GM10847 (cell line): Measurements from ENCODE around the gene STAT5A.

Experiments used
- POLR2A ChIP-seq: IDR thresholded peaks from 2 replicates; pipeline ENCODE4 v1.6.1; 2011; ENCODE audit not compliant: insufficient read length; ENCODE audit errors: extremely low read depth

The STAT5A gene

DNA sequence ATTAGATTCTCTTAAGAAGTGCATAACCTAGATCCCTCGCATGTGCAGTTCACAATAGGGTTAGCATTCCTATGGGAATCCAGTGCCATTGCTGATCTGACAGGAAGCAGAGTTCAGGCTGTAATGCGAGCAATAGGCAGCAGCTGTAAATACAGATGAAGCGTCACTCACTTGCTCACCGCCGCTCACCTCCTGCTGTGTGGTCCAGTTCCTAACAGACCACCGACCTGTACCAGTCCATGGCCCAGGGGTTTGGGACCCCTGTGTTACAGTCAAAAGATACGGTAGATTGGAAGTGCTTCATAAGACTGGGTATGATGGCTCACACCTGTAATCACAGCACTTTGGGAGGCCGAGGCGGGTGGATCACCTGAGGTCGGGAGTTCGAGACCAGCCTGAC is 2.8 kb downstream of the STAT5A start:
- TF ChIP-seq POLR2A: no peak

DNA sequence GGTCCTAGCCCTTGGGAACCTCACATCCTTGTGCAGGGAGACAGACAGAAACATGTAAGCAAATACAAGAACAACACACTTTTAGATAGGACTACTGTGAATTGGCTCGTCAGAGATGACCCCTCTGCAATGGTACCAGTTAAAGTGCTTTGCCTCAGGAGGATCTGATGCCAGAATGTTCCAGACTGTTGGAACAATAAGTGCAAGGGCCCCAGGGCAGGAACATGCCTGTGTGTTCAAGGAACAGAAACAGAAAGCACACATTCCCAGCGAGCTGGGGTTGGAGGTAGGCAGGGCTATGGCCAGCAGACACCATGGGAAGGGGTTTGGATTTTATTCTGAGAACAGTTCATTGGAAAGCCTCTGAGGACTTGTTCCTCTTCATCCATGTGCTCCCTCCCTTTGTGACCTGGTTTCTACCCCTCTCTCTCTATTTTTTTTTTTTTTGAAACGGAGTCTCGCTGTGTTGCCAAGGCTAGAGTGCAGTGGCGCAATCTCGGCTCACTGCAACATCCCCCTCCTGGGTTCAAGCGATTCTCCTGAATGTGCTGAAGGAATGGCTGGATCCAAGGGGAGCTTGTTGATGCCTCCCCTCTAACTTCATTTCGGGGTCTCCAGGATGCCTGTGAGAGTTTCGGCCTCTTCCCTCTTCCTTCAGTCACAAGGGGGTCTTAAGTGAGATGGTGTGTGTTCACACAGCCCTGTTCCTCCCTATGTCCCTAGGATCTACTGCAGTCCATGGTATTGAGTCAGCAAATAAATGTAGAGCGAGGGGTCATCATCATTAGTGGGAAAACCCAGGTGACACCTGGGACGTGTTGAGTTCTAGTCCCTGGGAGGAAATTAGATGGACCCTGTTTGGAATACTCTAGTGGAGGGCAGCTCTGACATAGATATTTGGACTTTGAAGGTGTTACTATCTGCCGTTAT is 6.4 kb downstream of the STAT5A start:
- no peak for TF ChIP-seq POLR2A

DNA sequence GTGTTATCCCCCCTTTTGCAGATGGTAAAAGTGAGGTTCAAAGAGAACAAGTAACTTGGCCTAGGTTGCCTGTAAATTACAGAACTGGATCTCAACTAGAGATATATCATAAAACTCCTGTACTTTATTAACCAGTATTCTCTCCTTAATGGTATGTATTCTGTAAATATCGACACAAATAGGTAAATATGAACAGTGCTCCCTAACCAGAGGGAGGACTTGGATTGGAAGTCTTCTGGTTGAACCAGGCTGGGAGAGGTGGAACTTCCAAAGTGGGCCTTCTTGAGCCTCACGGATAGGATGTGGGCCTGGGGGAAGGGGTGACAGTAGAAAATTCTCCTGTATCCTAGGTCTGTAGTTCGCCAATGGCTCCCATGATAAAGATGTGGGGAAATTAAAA is 7.7 kb downstream of the STAT5A start:
- no peak for TF ChIP-seq POLR2A

DNA sequence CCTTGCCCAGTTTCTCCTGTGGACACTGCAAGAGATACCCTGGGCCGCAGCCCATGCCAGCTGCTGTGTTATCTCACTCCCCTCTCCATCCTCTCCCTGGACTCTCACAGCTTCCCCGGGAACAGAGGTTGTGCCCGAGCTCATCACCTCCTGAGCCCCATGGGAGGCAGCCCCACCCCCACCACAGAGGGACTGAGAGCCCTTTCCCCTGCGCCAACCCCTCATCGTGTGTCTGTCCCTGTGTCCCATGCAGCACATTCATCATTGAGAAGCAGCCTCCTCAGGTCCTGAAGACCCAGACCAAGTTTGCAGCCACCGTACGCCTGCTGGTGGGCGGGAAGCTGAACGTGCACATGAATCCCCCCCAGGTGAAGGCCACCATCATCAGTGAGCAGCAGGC is 12.7 kb downstream of the STAT5A start:
- no peak for TF ChIP-seq POLR2A

DNA sequence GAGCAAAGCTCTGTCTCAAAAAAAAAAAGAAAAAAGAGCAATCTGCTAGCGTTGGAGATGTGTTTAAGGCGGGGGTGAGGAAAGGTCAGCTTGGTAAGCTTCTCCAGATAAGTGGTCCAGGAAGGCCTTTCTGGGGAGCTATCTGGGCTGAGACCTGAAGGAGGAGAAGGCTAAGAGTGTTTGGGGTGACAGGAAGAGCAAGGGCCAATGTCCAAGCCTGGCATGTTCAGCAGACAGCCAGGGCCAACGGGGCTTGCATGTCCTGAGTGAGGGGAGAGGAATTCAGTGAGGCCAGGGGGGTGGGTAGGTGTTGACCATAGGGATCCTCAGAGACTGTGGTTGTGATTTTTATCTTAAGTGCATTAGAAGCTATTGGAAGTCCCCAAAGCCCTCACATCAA is 15.4 kb downstream of the STAT5A start:
- TF ChIP-seq POLR2A: no peak

DNA sequence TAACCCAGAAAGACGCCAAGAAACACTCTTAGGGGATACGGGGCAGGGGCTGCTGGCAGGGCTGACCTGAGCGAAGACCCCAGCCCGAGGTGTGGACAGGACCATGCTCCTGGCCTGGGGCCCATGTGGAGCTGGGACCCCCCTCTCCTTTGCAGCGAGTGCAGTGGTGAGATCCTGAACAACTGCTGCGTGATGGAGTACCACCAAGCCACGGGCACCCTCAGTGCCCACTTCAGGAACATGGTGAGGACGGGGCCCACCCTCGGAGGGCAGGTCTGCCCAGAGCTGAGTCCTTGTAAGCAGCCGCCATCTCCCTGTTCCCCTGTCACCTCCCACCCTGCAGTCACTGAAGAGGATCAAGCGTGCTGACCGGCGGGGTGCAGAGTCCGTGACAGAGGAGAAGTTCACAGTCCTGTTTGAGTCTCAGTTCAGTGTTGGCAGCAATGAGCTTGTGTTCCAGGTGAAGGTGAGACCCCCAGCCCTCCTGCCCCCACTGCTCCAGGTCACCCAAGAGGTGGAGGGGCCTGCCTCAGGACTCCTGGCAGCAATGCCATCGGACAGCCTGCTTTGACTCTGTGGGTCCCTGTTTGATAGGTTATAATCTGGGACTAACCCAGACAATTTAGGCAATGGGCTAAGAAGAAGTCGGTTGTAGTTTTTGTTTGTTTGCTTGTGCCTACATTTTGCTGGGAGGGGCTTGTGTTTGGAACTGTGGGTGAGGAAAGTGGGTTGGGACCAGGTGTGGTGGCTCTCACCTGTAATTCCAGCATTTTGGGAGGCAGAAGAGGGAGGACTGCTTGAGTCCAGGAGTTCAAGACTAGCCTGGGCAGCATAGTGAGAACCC is 16.1 kb downstream of the STAT5A start:
- no peak for TF ChIP-seq POLR2A

DNA sequence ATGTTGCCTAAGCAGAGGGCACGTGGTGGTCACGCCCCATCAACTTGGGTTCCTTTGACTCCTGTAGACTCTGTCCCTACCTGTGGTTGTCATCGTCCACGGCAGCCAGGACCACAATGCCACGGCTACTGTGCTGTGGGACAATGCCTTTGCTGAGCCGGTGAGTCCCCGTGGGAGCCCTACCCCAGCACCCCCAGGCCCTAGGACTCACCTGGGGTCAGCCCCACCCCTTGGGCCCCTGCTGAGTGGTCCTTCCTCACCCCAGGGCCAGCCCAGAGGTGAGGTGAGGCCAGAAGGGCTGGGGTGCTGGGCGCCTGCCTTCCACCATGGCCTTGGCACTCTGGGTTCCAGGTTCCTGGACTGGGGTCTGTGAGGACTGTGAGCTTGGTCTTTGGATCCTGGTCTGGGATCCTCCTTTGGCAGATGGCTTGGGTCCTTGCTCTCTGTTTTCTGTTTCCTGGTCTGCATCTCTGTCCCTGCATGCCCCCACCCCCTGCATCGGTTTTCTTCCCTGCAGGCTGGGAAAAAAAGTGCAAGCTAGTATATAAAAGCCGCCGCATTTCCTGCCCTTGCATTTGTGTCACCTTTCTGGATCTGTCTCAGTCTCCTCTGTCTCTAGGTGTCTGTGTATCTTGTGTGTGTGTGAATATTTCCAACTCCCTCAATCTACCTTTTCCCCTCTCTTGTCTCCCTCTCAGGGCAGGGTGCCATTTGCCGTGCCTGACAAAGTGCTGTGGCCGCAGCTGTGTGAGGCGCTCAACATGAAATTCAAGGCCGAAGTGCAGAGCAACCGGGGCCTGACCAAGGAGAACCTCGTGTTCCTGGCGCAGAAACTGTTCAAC is 17.5 kb downstream of the STAT5A start:
- no peak for TF ChIP-seq POLR2A

DNA sequence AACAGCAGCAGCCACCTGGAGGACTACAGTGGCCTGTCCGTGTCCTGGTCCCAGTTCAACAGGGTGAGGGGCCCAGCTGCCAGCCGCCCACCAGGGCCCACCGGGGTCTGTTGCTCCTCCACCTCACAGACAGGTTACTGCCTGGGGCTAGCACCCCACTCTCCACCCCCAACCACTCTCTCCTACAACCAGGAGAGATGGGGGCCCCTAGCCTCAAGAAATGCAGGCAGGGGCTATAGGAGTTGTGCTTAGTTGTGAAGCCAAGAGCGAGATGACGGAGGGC is 18.0 kb downstream of the STAT5A start:
- TF ChIP-seq POLR2A: no peak

DNA sequence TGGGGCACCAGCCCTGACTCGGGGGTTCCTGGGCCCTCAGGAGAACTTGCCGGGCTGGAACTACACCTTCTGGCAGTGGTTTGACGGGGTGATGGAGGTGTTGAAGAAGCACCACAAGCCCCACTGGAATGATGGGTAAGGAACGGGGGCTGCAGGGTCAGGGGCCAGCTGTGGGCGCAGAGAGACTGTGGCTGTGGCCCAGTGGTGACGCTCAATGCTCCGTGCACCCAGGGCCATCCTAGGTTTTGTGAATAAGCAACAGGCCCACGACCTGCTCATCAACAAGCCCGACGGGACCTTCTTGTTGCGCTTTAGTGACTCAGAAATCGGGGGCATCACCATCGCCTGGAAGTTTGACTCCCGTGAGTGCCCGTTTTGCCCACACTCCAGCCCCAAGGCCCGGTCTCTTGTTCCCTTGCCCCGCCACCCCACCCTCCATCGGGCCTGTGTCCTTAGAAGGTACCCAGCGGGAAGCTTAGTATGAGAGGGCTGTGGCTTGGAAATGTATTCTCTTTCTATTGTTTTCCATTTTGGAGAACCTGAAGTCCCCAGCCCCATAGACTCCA is 19.1 kb downstream of the STAT5A start:
- no peak for TF ChIP-seq POLR2A

DNA sequence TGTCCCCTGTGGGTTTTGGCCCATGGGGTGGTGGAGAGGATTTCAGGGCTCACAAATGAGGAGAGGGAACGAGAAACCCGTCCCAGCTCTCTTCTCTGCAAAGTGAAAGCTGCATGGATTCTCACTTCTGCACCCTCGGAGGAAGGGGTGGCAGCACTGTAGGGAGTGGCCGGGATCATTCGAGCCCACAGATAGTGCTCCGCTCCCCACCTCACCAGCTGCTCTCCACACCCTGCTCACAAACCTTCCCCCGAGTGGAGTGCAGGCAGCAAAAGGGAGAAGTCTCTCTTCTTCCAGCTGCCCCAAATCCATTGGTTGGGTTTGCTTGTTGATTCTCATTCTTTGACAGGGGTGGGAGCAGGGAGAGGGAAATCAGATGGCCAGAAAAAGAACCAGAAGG is 20.1 kb downstream of the STAT5A start:
- TF ChIP-seq POLR2A: no peak

DNA sequence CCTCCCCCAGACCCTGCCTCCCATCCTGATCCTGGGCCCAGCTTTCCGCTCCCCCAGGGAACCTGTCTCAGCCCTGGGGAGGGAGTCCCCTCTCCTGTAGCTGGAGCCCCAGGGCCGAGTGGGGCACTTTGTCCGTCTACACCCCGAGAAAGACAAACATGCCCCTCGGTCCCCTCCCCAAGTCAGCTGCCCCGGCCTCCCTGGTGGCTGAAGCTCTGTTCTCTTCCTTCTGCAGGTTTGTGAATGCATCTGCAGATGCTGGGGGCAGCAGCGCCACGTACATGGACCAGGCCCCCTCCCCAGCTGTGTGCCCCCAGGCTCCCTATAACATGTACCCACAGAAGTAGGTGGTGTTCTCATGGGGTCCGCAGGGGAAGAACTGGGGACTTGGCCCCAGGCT is 20.8 kb downstream of the STAT5A start:
- no peak for TF ChIP-seq POLR2A

DNA sequence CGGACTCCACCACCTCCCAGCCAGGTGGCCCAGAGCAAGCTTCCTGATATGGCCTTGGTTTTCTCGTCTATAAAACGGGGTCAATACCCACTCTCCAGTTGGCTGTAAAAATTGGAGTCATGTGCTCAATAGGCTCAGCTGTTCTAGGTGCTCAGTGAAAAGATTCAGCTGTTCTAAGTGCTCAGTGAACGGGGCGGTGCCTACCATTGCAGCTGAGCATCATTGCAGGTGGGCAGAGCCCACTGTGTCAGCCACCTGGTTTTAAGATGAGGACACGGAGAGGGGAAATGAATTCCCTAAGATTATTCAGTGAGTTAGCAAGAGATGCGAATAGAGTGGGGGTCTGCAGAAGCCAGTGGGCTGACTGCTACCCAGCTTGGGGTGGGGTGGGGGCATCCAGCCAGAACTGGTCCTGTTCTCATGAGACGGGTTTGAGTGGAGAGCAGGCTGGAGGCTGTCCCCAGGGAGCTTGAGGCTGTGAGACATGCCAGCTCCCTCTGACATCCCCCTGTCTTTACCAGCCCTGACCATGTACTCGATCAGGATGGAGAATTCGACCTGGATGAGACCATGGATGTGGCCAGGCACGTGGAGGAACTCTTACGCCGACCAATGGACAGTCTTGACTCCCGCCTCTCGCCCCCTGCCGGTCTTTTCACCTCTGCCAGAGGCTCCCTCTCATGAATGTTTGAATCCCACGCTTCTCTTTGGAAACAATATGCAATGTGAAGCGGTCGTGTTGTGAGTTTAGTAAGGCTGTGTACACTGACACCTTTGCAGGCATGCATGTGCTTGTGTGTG is 21.9 kb downstream of the STAT5A start:
- no peak for TF ChIP-seq POLR2A

DNA sequence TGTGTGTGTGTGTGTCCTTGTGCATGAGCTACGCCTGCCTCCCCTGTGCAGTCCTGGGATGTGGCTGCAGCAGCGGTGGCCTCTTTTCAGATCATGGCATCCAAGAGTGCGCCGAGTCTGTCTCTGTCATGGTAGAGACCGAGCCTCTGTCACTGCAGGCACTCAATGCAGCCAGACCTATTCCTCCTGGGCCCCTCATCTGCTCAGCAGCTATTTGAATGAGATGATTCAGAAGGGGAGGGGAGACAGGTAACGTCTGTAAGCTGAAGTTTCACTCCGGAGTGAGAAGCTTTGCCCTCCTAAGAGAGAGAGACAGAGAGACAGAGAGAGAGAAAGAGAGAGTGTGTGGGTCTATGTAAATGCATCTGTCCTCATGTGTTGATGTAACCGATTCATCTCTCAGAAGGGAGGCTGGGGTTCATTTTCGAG is 22.5 kb downstream of the STAT5A start:
- TF ChIP-seq POLR2A: no peak
